Measurements from ENCODE around the gene NECAB3. TPM values are rescaled to one million over a fixed set of nuclear protein-coding genes. Genes with fewer than 3 reads are reported as not detected.

Gene NECAB3
- total and polyA plus RNA-seq, 2 donors (not counting 1 experiment from before 2014, with no cell fraction given), result 8.5 to 11.8 TPM

DNA sequence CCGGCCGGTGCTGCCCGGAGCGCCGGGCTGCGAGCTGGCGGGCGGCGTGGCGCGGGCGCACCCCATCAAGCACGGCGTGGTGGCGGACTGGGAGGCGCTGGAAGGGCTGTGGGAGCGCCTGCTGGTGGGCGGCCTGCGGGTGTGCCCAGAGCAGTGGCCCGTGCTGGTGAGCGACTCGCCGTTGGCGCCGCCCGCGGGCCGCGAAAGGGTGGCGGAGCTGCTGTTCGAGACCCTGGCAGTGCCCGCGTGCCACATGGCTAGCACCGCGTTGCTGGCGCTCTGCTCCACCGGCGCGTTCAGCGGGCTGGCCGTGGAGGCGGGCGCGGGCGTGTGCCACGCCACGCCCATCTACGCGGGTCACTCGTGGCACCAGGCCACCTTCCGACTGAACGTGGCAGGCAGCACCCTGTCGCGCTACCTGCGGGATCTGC lies 7.0 kb downstream of the NECAB3 start:
- DNase-seq (peak; percentile 74), ATAC-seq (ENCODE audit: low read depth) (peak; percentile 9)
- peak overlapping the region; percentile 13 to 79 (median 68) for H3K4me3 ChIP-seq (ENCODE audit: control extremely low read depth in 1 of 5, extremely low read depth in 1 of 5, insufficient read depth in 1 of 5, low read depth in 2 of 5, low read length in 4 of 5)
- H3K27me3 Mint-ChIP-seq, result no peaks in the 10 kb centered on the region
- CTCF ChIA-PET, result interaction anchor here (0.6 to 6.1 kb wide), 41 partner anchors 7 to 375 kb away, joined by 3 to 61 read pairs (median 5); partner anchors contain the start of genes CBFA2T2, CDK5RAP1, PXMP4 and SNTA1
- peak overlapping the region; percentile 98 for H3K4me2 ChIP-seq (replicated peaks; ENCODE audit: low read depth, low read length, poor library complexity, severe bottlenecking)
- peaks cover 6% of the 10 kb centered on the region for H3K79me2 ChIP-seq (ENCODE audit: control insufficient read depth, insufficient read depth, low read length)
- H4K20me1 ChIP-seq (ENCODE audit: control insufficient read depth, insufficient read depth, low read length, poor library complexity, severe bottlenecking), result no peaks in the 10 kb centered on the region
- H3K4me3 Mint-ChIP-seq, result peak overlapping the region; percentile 98
- peak overlapping the region; percentile 96 for H3K27ac Mint-ChIP-seq
- H3K9me3 Mint-ChIP-seq (ENCODE audit: insufficient read depth), result no peaks in the 10 kb centered on the region
- intact Hi-C loops (cut with micrococcal nuclease), result loop anchor here (2.0 to 5.0 kb wide), 4 partner anchors 110 to 400 kb away; partner anchors contain the start of genes CDK5RAP1 and RALY
- H3K4me1 ChIP-seq (ENCODE audit: control insufficient read depth in 2 of 2, insufficient read depth in 2 of 2, low read length in 2 of 2), result peaks cover 18 to 44% of the 10 kb centered on the region in 2 donors
- peak overlapping the region; percentile 82 for H2AFZ ChIP-seq (ENCODE audit: insufficient read depth, low read depth, low read length, poor library complexity, severe bottlenecking)
- 12% methylated on average over 55 of the region's 55 CpGs for WGBS (ENCODE audit: insufficient coverage)
- H3K9ac ChIP-seq (ENCODE audit: low read length), result peak overlapping the region; percentile 67
- POLR2A ChIA-PET, result interaction anchor here (0.6 to 2.4 kb wide), 9 partner anchors 12 to 326 kb away, joined by 3 to 12 read pairs (median 6); partner anchors contain the start of genes CDK5RAP1, PXMP4, RALY and SNTA1
- H3K27ac ChIP-seq (ENCODE audit: low read length in 2 of 2), result peak overlapping the region in 1 of 2 donors; percentile 55
- no peaks in the 10 kb centered on the region for H3K27me3 ChIP-seq (replicated peaks in 1 of 4; ENCODE audit: control extremely low read depth in 1 of 4, control insufficient read depth in 3 of 4, insufficient read depth in 4 of 4, low read length in 3 of 4)
- H3K36me3 ChIP-seq (replicated peaks in 1 of 2; ENCODE audit: control extremely low read depth in 1 of 2, control insufficient read depth in 1 of 2, extremely low read depth in 1 of 2, insufficient read depth in 2 of 2, low read length in 1 of 2), result no peaks in the 10 kb centered on the region
- TF ChIP-seq EZH2 (IDR thresholded peaks at IDR 0.05; ENCODE audit: borderline replicate concordance, insufficient read depth, low read depth, low read length, poor library complexity, severe bottlenecking), result no peak
- TF ChIP-seq, protein P1, sequence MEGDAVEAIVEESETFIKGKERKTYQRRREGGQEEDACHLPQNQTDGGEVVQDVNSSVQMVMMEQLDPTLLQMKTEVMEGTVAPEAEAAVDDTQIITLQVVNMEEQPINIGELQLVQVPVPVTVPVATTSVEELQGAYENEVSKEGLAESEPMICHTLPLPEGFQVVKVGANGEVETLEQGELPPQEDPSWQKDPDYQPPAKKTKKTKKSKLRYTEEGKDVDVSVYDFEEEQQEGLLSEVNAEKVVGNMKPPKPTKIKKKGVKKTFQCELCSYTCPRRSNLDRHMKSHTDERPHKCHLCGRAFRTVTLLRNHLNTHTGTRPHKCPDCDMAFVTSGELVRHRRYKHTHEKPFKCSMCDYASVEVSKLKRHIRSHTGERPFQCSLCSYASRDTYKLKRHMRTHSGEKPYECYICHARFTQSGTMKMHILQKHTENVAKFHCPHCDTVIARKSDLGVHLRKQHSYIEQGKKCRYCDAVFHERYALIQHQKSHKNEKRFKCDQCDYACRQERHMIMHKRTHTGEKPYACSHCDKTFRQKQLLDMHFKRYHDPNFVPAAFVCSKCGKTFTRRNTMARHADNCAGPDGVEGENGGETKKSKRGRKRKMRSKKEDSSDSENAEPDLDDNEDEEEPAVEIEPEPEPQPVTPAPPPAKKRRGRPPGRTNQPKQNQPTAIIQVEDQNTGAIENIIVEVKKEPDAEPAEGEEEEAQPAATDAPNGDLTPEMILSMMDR (IDR thresholded peaks at IDR 0.05), result no peak
- H3K9me3 ChIP-seq (ENCODE audit: control extremely low read depth in 1 of 3, control insufficient read depth in 2 of 3, insufficient read depth in 1 of 3, low read length in 2 of 3), result no peaks in the 10 kb centered on the region
- H3K4me1 Mint-ChIP-seq, result peaks cover 36% of the 10 kb centered on the region

Data from B cell (primary cell).